Measurements from ENCODE around the gene KAZALD1.

GRCh38 chr10:101085846-101086245, 24.1 kb downstream of the KAZALD1 start:
- TF ChIP-seq EZH2 (IDR thresholded peaks at IDR 0.05; ENCODE audit: borderline replicate concordance, insufficient read depth, low read length, poor library complexity, severe bottlenecking) (no peak), RAD21 (conservative IDR thresholded peaks at IDR 0.05) (no peak), CTCF (IDR thresholded peaks at IDR 0.05; ENCODE audit: poor library complexity, severe bottlenecking) (no peak), POLR2AphosphoS5 (IDR thresholded peaks at IDR 0.05) (no peak), EP300 (conservative IDR thresholded peaks at IDR 0.05; ENCODE audit: poor library complexity, severe bottlenecking) (no peak), TAF1 (IDR thresholded peaks at IDR 0.05; ENCODE audit: low read depth) (no peak)
